Left lobe of liver (tissue), 2 donors: ENCODE results near the gene OR4D1. TPM values are rescaled to one million over a fixed set of nuclear protein-coding genes. Genes with fewer than 3 reads are reported as not detected.

Experiments
- ATAC-seq: fragments of 200-7000 bp; cut with Tn5 transposase; one replicate; pipeline ENCODE4 v1.9.1; 2020; ENCODE audit warnings: mild to moderate bottlenecking, moderate library complexity
- DNase-seq: peaks from one replicate; pipeline ENCODE4 v3.0.0-alpha.2; 2020; ENCODE audit warnings: low spot score
- total RNA-seq: library from RNA; stranded (reverse); gene quantifications from one replicate; pipeline ENCODE4 v1.2.1, GENCODE V29; 2021
- donor health status: DM: no; HTN: no; CAD: no; lungs with moderate emphysema.
- donor health status: DM: no; HTN: yes; CAD: no.

Gene OR4D1
- total RNA-seq, 1 donor from 2014 or later, result not detected

DNA sequence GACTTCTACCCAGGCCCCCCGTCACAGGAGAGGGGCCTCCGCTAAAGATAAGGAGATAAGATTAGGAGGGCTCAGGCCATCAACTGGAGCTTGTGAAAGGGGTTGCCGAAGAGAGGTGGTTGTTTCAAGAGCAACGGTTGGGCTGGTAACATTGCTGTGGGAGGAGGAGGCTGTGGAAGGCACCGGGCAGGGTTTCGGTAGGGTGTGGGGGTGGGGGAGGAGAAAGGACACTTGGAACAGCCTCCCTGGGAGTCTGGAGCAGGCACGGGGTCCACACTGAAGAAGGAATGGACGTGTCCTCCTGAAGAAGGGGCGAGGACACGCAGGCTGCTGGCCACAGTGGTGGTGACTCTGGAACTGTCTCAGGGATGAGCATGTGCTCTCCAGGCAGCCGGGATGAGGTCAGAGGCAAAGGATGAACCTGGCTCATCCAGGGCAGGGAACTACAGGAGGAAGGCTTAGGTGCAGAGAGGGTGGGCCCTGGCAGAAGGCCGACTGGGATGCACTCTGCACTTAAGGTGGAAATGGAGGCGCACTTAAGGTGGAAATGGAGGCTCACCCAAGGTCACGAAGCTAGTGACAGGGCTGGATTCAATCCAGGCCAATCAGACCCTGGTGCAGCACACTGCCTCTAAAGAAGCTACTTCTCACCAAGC, 43.2 kb downstream of the OR4D1 start:
- DNase-seq (no peak), ATAC-seq (no peak)

DNA sequence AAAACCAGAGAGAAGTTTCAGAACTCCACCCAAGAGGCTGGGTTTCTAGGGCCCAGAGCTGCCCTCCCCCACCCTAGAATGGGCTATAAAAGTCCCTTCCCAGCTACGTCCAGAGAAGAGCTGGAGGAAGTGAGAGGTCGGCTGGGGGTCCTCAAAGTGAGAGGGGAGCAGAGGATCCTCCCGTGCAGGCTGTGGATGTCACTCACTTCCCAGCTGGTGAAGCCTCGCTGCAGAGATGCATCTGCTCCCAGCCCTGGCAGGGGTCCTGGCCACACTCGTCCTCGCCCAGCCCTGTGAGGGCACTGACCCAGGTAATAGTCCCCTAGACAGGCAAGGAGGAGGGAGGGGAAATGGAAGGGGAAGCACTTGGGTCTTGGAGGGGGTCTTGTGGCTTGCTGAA, 44.4 kb downstream of the OR4D1 start, which contains the start of gene EPX:
EPX (plus strand) TSS at position 115 of the 400 bp plus-strand sequence; CDS start at position 236, 121 bp downstream.
- ATAC-seq (no peak), DNase-seq (no peak)

DNA sequence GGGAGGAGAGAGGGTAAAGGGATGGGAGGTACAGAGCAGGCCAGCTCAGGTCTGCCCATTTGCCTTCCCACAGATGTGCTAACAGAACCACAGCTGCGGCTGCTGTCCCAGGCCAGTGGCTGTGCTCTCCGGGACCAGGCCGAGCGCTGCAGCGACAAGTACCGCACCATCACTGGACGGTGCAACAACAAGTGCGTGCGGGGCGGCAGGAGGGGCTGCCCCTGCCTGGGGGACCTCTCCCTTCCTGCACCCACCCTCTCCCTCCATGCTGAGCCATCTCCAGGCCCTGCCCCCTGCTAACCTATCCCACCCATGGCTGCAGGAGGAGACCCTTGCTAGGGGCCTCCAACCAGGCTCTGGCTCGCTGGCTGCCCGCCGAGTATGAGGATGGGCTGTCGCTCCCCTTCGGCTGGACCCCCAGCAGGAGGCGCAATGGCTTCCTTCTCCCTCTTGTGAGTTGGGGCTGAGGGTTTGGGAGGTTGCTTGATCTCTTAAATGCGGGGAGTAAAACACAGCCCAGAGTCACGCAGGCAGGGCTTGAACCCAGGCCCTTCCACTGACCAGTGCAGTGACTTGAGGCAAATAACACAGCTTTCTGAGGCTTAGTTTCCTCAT, 45.6 kb downstream of the OR4D1 start:
- ATAC-seq (no peak), DNase-seq (no peak)

DNA sequence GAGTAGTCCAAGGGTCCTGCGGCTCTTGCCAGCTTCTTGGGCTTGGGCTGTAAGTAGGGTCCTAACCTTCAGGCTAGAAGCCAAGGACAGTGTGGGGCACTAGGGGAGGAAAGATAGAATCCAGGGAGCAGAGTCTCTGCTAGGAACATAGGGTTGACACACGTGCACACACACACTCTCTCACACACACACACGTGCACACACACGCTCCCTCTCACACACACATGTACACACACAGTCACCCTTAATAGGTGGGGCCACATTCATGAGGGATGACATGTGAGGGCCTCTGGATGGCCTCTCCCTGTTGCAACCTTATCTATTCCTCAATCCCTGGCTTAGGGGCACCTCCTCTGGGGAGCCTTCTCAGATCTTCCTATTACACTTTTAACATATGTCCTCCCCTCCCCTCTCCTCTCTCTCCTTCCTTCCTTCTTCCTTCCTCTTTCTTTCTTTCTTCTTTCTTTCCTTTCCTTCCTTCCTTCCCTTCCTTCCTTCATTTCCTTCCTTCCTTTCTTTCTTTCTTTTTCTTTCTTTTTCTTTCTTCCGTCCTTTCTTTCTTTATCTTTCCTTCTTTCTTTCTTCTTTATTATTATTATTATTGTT, 47.4 kb downstream of the OR4D1 start:
- DNase-seq (no peak), ATAC-seq (no peak)

DNA sequence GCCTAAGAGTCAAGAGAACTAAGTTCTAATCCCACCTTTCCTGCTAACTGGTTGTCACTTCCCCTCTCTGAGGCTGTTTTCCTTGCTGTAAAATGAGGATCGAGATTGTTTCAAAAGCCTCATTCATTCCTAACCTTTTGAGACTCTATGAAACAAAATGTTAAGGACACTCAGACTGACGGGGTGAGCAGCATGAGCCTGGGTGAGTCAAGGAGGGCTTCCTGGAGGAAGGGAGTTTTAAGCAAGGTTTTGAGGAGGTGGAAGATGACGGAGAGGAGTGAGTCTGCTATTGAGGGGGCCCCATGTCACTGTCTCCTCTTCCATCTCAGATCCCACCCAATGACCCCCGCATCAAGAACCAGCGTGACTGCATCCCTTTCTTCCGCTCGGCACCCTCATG, 48.4 kb downstream of the OR4D1 start:
- DNase-seq (no peak), ATAC-seq (no peak)

DNA sequence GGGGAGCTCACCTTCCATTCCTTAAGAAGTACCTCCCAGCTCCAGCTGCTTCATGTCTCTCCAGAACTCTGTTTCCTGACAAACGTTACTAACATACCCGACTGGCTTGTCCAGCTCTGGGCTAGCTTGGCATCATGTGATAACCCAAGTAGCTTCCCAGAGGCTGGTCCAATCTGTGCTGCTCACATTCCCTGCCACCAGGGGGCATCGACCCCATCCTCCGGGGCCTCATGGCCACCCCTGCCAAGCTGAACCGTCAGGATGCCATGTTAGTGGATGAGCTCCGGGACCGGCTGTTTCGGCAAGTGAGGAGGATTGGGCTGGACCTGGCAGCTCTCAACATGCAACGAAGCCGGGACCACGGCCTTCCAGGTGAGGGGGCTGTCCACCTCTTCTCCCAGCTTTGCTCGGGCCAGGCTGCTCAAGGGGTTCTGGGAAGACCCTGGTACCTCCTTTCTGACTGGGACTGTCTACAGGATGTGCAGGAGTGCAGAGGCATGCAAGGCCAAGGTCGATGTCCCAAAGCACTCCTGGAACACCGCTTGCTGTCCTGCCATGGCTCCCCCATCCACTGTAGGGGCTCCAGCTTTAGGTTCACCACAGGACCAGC, 51.9 kb downstream of the OR4D1 start:
- peak; percentile 85 for ATAC-seq

DNA sequence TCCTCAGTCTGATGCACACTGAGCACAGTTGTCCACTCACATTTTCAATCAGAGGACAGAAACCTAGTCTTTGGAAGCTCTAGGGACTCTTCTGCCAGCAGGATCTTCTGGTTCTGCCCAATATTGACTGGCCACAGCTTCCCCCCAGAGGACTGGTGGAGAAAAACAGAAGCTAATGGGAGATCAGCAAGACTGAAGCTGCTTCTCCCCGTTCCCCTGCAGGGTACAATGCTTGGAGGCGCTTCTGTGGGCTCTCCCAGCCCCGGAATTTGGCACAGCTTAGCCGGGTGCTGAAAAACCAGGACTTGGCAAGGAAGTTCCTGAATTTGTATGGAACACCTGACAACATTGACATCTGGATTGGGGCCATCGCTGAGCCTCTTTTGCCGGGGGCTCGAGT, 54.7 kb downstream of the OR4D1 start:
- ATAC-seq (no peak), DNase-seq (no peak)

More for the DNA sequence above, 51.9 kb downstream of the OR4D1 start:
- peak; percentile 58 for DNase-seq

DNA sequence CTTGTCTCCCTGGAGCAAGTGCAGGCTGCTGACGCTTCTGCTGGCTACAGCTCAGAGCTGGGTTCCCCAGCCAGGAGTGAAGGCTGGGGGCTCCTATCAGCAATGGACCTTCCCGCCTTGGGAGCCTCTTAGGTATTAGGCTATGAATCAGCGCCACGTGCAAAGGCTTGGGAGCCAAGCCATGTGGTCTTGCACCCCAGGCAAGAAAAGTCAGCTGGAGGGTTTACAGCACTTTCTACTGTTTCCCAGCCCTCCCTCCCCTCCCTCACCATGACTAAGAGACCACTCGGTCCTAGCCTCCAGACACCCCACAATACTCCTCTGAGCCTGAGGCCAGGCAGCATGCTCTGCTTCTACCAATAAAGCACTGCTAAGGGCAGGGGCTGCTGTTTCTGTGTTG, 56.6 kb downstream of the OR4D1 start:
- ATAC-seq, result no peak
- DNase-seq, result no peak

DNA sequence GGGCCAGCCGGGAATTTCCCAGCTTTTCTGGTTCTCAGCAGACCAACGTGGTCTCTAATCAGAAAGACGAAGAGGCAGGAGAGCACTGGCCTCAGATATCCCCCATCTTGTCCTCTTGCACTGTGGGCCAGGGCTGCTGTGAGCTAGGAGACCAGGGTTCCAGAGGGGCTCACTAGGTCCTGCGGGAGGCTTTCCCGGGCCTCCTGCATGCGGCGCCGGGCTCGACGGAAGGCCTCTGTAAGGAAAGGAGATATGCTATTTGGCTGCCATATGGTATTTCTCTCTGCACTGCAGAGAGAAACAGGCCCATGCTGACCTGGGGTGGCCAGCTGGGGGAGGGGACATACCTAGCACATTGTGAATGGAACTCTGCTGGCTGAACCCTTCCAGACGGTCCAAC, 57.8 kb downstream of the OR4D1 start:
- ATAC-seq (no peak), DNase-seq (no peak)

DNA sequence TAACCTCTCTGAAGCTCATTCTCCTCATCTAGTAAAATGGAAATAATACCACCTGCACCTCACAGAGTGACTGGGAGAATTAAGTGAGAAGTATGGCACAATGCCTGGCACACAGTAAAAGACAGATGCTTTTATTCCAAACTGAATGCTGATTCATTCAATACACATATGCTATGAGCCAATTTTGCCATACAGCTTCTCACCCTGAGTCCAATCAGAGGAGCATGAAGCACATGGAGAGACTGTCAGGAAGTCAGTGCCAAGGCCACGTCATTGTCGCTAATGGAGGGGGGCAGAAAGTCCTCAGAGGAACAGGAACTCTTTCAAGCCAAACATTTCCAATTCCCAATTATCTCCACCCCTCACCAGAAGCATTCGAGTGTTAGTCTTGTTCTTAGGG, 59.3 kb downstream of the OR4D1 start:
- ATAC-seq (no peak), DNase-seq (no peak)

DNA sequence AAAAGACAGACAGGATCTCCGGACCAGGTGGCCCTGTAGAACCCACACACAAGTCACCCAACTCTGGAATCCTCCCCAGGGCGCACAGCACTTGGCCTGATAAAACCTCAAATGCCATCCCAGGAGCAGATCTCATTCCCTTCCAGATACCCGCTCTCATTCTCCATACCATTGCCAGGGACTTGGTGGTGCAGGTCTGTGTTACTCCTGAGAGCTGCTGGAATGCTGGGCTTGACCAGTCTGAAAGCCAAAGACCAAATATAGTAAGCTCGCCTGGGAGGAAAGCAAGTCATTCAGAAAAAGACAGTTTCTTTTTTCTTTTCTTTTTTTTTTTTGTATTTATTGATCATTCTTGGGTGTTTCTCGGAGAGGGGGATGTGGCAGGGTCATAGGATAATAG, 60.2 kb downstream of the OR4D1 start:
- ATAC-seq (no peak), DNase-seq (no peak)

Other genes with a start within 250 kb of the OR4D1 start
- 8.1 TPM for gene CUEDC1, start 193.0 kb upstream of the OR4D1 start, total RNA-seq
- 12.5 TPM for gene VEZF1, start 160.1 kb upstream of the OR4D1 start, total RNA-seq
- 81.6 TPM for gene SRSF1, start 141.1 kb upstream of the OR4D1 start, total RNA-seq
- 24.4 TPM for gene DYNLL2, start 65.0 kb upstream of the OR4D1 start, total RNA-seq
- gene OR4D2, start 18.6 kb downstream of the OR4D1 start, total RNA-seq, result not detected
- gene EPX, start 44.3 kb downstream of the OR4D1 start, total RNA-seq, result not detected
- 9.8 TPM for gene MKS1, start 70.9 kb downstream of the OR4D1 start, total RNA-seq
- gene LPO, start 90.2 kb downstream of the OR4D1 start, total RNA-seq, result not detected
- gene MPO, start 132.6 kb downstream of the OR4D1 start, total RNA-seq, result 0.43 TPM
- 6.5 TPM for gene TSPOAP1, start 180.4 kb downstream of the OR4D1 start, total RNA-seq
- gene SUPT4H1, start 203.8 kb downstream of the OR4D1 start, total RNA-seq, result 40.0 TPM